ENCODE measurements around the gene TPTE. TPM values are rescaled to one million over a fixed set of nuclear protein-coding genes. Genes with fewer than 3 reads are reported as not detected.

Gene TPTE
- total and polyA plus RNA-seq, 2 of the 8 experiments (the other 6 are each of a cell fraction or from before 2014, with no cell fraction given): not detected

GRCh38 chr21:10521091-10521598, at the start of gene TPTE (continued):
- no peak for TF ChIP-seq PHF8 (conservative IDR thresholded peaks at IDR 0.05; ENCODE audit: low read depth, low read length)
- no peak for TF ChIP-seq HDAC6 (IDR thresholded peaks at IDR 0.05; ENCODE audit: low read depth, low read length)
- no peak for TF ChIP-seq CREB1 (IDR thresholded peaks at IDR 0.05)
- no peak for TF ChIP-seq CHD7 (IDR thresholded peaks at IDR 0.05; ENCODE audit: insufficient replicate concordance, low read length)
- no peak for TF ChIP-seq RNF2 (IDR thresholded peaks at IDR 0.05; ENCODE audit: borderline replicate concordance, low read depth, low read length, missing control alignments, poor library complexity, severe bottlenecking)
- TF ChIP-seq KDM5A (IDR thresholded peaks at IDR 0.05; ENCODE audit: low read length): no peak
- TF ChIP-seq SIRT6 (IDR thresholded peaks at IDR 0.05; ENCODE audit: low read length): no peak
- no peak for TF ChIP-seq JUND (IDR thresholded peaks at IDR 0.05; ENCODE audit: low read length)

All from H1 (cell line).